Measurements from ENCODE around the gene SH3RF3. TPM values are rescaled to one million over a fixed set of nuclear protein-coding genes. Genes with fewer than 3 reads are reported as not detected.

The SH3RF3 gene
- total RNA-seq, 4 donors from 2014 or later = 2.4 to 5.5 (median 2.9) TPM

DNA sequence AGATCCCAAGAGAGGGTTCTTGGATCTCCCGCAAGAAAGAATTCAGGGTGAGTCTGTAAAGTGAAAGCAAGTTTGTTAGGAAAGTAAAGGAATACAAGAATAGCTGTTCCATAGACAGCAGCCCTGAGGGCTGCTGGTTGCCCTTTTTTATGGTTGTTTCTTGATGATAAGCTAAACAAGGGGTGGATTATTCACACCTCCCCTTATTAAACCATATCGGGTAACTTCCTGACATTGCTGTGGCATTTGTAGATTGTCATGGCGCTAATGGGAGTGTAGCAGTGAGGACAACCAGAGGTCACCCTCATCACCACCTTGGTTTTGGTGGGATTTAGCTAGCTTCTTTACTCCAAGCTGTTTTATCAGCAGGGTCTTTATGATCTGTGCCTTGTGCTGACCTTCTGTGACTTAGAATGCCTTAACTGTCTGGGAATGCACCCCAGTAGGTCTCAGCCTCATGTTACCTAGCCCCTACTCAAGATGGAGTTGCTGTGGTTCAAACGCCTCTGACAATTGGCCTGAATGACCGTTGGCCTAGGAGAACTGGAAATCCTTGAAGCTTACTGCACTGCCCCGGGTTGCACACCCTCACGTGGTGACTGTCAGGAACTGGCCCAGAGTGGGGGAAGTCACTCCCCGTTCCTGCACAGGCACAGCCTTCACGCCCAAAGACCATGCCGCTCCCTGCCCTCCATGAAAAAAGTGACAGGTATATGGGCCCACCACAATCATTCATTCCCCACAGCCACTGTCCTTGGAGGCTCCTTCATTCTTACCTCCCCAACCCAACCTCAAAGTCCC lies 347.8 kb downstream of the SH3RF3 start:
- Histone ChIP-seq H3K27me3 (no peaks in the 10 kb centered on the region), H3K27ac (peak overlapping the region in 1 of 4 donors; percentile 50), H3K36me3 (no peaks in the 10 kb centered on the region), H3K4me3 (no peak overlapping the region), H3K9me3 (no peaks in the 10 kb centered on the region), H3K4me1 (peaks cover 6 to 46% (median 31%) of the 10 kb centered on the region in 3 donors)
- 90 to 92% methylated on average over 7 to 8 of the region's 10 CpGs for WGBS, 2 donors
- DNase-seq = no peak
- intact Hi-C loops (cut with DNase I) = no loop called here
- no peak for TF ChIP-seq POLR2A (IDR thresholded peaks at IDR 0.05)
- TF ChIP-seq, protein P1, sequence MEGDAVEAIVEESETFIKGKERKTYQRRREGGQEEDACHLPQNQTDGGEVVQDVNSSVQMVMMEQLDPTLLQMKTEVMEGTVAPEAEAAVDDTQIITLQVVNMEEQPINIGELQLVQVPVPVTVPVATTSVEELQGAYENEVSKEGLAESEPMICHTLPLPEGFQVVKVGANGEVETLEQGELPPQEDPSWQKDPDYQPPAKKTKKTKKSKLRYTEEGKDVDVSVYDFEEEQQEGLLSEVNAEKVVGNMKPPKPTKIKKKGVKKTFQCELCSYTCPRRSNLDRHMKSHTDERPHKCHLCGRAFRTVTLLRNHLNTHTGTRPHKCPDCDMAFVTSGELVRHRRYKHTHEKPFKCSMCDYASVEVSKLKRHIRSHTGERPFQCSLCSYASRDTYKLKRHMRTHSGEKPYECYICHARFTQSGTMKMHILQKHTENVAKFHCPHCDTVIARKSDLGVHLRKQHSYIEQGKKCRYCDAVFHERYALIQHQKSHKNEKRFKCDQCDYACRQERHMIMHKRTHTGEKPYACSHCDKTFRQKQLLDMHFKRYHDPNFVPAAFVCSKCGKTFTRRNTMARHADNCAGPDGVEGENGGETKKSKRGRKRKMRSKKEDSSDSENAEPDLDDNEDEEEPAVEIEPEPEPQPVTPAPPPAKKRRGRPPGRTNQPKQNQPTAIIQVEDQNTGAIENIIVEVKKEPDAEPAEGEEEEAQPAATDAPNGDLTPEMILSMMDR (IDR thresholded peaks at IDR 0.05) = no peak

DNA sequence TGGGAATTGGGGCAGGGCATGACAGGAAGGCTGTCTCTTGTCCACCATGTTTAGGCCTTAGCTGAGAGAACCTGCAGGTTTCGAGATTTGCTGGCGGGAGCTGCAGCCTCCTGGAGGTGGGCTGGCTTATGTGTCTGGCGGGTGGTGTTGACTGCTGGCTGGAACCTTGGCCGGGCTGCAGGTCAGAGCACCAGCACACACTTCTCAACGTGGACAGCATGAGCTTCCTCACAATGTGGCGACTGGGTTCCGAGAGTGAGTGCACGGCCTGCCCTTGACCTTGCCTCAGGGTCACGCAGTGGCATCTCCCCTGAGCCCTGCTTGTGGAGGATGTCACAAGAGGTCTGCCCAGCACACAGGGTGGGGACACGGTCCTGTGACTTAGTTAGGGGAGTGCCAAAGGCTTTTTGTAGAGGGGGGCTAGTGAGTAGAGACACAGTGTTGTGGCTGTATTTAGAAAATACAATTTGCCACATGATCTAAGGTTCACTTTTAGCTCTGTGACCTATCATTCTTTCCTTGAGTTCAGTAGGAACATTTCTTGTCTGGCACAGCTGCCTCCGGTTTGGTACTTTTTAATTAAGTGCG lies 350.0 kb downstream of the SH3RF3 start:
- Histone ChIP-seq H3K4me1 (peaks cover 0 to 37% (median 15%) of the 10 kb centered on the region in 3 donors), H3K9me3 (no peaks in the 10 kb centered on the region), H3K4me3 (no peak overlapping the region), H3K36me3 (no peaks in the 10 kb centered on the region), H3K27me3 (no peaks in the 10 kb centered on the region), H3K27ac (no peak overlapping the region)
- WGBS, 2 donors = 78 to 92% methylated on average over 3 to 11 of the region's 12 CpGs
- TF ChIP-seq, protein P1 (IDR thresholded peaks at IDR 0.05) = no peak
- intact Hi-C loops (cut with DNase I) = no loop called here
- DNase-seq = no peak

DNA sequence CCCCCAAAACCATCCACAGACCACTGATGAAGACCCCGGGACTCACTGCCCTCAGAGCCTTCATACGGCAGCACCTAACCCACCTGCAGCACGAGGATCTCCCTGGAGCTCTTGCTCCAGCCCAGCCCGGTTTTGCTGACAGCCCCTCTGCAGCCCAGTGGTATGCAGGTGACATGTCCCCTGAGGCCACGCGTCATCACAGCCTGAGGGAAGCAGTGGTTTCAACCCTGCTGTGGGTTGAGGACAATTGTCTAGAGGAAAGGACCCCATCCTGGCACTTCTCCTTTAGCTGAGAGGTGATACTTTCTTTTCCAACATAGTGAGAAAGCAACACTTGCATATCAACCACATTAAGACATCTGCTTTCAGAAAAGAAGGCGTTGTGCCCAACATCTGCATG lies 350.8 kb downstream of the SH3RF3 start:
- H3K4me1 ChIP-seq = peaks cover 0 to 33% (median 15%) of the 10 kb centered on the region in 3 donors
- no peaks in the 10 kb centered on the region for H3K36me3 ChIP-seq
- intact Hi-C loops (cut with DNase I) = no loop called here
- H3K27me3 ChIP-seq = no peaks in the 10 kb centered on the region
- no peak overlapping the region for H3K27ac ChIP-seq
- no peak for TF ChIP-seq POLR2A (IDR thresholded peaks at IDR 0.05)
- TF ChIP-seq, protein P1 (IDR thresholded peaks at IDR 0.05) = no peak
- WGBS, 2 donors = 95% methylated on average over 4 of the region's 7 CpGs; no CpG with 5 or more reads in 1 of the 2 donors
- DNase-seq = no peak
- no peaks in the 10 kb centered on the region for H3K9me3 ChIP-seq
- H3K4me3 ChIP-seq = no peak overlapping the region

DNA sequence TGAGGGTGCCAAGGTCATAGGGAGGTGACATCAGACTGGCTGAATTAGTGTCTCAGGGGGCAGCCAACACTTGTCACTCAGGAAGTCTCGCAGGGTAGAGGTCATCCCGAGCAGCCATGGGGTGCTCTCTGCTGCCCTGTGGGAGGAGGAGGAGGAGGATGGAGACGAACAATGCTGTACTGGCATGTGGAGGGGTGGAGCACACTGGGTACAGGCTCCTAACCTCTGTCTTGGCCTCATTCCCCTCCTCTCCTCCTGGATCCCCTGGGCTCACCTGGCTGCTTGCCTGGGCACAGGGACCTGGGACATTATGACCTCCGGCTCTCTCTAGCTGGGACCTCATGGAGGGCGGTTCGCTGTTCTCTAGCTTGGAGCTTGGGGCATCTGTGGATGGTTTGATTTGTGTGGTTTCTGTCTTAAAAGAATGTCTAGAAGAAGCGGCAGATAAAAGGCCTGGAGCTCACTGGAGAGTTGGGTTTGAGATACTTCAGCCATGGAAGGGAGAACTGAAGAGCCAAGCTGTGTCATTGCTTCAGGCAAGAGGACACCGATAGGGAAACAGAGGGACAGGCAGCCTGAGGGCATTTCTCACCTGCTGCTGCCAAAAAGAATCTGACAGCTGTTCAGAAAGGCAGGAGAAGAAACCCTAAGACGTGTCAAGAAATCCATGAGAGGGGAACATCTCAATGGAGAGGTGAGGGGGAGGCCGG lies 351.6 kb downstream of the SH3RF3 start:
- H3K4me3 ChIP-seq = no peak overlapping the region
- DNase-seq = no peak
- peaks cover 0 to 26% (median 8%) of the 10 kb centered on the region in 3 donors for H3K4me1 ChIP-seq
- intact Hi-C loops (cut with DNase I) = no loop called here
- H3K27ac ChIP-seq = no peak overlapping the region
- TF ChIP-seq POLR2A (IDR thresholded peaks at IDR 0.05) = no peak
- TF ChIP-seq, protein P1 (IDR thresholded peaks at IDR 0.05) = no peak
- no peaks in the 10 kb centered on the region for H3K36me3 ChIP-seq
- no peaks in the 10 kb centered on the region for H3K9me3 ChIP-seq
- WGBS, 2 donors = 75 to 80% methylated on average over 6 to 7 of the region's 10 CpGs
- no peaks in the 10 kb centered on the region for H3K27me3 ChIP-seq

DNA sequence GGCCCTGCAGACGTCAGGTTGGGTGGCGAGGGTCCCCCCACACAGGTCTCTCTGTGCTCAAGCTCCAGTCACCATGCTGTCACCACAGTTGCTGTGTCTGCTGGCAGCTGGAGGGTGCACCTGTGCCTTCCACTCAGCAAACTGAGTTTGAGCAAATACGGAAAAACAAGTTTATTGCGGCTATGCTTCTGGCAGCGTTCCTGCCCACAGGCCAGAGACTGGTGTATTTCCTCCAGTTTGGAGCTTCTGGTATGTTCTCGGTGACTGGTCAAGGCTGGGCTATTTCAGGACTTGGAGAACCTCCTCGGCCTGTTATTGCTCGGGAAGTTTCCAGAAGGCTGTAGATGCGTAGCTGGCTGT lies 352.2 kb downstream of the SH3RF3 start:
- TF ChIP-seq POLR2A (IDR thresholded peaks at IDR 0.05) = no peak
- 82 to 88% methylated on average over 9 of the region's 9 CpGs for WGBS, 2 donors
- DNase-seq = no peak
- Histone ChIP-seq H3K4me1 (peaks cover 0 to 21% (median 2%) of the 10 kb centered on the region in 3 donors), H3K4me3 (no peak overlapping the region), H3K27me3 (no peaks in the 10 kb centered on the region), H3K36me3 (no peaks in the 10 kb centered on the region), H3K9me3 (no peaks in the 10 kb centered on the region), H3K27ac (no peak overlapping the region)
- intact Hi-C loops (cut with DNase I) = no loop called here
